ENCODE measurements around the gene CACNA2D4. TPM values are rescaled to one million over a fixed set of nuclear protein-coding genes. Genes with fewer than 3 reads are reported as not detected.

The CACNA2D4 gene
- polyA plus RNA-seq, 1 donor from 2014 or later: 2.0 TPM

DNA sequence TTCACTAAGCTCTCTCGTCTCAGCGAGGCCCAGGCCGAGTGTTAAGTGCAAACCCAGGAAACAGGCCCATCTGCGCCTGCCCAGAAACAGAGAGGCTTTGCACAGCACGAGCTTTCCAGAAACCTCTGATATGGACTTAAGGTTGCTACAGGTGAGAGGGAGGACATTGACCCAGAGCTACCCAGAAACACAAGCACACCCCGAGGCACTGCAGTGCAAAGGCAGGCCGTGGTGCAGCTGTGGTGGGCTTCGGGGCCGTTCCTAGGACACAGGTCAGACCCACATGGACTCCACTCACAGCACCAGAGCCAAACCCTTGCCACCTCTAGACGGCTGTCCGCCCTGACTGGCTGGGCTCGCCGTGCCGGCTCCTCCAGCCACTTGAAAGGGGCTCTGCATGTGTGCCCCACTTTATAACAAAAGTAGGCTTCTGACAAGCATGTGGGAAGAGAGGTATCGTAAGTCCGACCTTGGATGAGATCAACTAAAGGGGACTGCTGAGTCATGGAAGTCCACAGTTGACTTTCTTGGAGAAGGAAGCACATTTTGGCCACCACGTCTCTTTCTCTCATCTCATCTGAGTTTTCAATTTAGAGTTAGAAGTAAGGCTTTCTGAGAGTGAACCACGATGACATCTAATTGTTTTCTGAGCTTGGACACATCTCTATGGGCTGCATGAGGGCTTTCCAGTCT is 38.2 kb downstream of the CACNA2D4 start:
- Mint-ChIP-seq H3K9me3 (no peaks in the 10 kb centered on the region), H3K27me3 (peaks cover 6% of the 10 kb centered on the region), H3K4me3 (peak overlapping the region in 1 of 4 donors; percentile 27), H3K4me1 (no peaks in the 10 kb centered on the region), H3K36me3 (no peaks in the 10 kb centered on the region), H3K27ac (no peak overlapping the region)

DNA sequence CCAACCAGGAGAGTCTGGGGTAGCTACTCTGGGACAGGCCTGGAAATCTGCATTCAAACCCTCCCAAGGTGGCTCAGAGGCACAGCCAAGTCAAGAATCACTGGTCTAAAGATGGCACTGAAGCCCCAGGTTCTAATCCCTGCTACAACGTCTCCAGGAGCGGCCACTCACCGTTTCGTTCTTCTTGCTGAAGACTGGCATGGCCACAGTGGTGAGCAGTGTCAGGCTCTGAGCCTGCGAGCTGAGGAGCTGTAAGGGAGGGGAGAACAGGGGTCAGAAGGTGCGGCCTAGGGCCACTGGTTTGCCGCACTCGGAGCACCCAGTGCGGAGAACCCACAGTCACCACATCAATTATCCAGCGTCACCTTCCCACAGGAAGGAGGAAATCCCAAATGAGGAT is 38.8 kb downstream of the CACNA2D4 start:
- Mint-ChIP-seq H3K36me3 (no peaks in the 10 kb centered on the region), H3K27ac (no peak overlapping the region), H3K4me3 (no peak overlapping the region), H3K9me3 (no peaks in the 10 kb centered on the region), H3K27me3 (peaks cover 6% of the 10 kb centered on the region), H3K4me1 (no peaks in the 10 kb centered on the region)

DNA sequence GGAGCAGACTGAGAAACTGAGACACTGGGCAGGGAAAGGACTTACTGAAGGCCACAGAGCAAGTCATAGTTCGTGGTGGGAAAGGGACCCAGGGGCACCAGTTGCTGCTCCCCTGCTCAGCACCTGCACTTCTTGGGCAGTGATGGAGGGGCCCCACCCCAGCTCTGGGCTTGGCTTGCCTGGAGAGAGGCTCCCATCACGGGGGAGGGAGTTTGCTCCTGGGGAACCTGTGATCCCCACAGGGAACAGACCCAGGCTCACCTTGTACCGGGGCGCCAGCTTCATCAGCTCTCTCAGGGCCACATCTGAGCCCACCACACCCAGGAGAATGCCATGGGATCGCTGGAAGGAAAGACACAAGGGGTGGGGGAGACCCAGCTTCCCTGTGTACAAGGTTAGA is 39.8 kb downstream of the CACNA2D4 start:
- no peak overlapping the region for H3K27ac Mint-ChIP-seq
- no peaks in the 10 kb centered on the region for H3K36me3 Mint-ChIP-seq
- peaks cover 6% of the 10 kb centered on the region for H3K27me3 Mint-ChIP-seq
- no peak overlapping the region for H3K4me3 Mint-ChIP-seq
- H3K9me3 Mint-ChIP-seq: no peaks in the 10 kb centered on the region
- H3K4me1 Mint-ChIP-seq: no peaks in the 10 kb centered on the region

DNA sequence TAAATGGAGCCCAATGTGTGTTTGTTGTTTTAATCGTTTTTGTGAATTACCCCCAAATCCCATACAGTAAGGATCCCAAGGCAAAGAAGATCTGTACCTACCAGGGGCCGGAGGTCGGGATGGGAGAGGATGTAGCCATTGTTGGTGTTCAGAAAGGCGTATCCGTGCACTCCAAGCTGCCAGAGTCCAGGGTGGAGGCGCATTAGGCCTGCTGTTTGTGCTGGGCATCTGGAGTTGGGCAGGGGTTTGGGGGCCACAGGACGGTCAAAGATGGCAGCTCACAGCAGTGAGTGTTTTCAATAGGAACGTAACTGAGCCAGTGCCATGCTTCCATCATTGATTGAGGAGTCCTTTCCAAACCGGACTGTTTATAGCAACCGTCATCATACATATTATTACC is 40.2 kb downstream of the CACNA2D4 start:
- no peak overlapping the region for H3K4me3 Mint-ChIP-seq
- no peaks in the 10 kb centered on the region for H3K9me3 Mint-ChIP-seq
- no peaks in the 10 kb centered on the region for H3K4me1 Mint-ChIP-seq
- no peaks in the 10 kb centered on the region for H3K36me3 Mint-ChIP-seq
- H3K27ac Mint-ChIP-seq: no peak overlapping the region
- peaks cover under 1% of the 10 kb centered on the region for H3K27me3 Mint-ChIP-seq

DNA sequence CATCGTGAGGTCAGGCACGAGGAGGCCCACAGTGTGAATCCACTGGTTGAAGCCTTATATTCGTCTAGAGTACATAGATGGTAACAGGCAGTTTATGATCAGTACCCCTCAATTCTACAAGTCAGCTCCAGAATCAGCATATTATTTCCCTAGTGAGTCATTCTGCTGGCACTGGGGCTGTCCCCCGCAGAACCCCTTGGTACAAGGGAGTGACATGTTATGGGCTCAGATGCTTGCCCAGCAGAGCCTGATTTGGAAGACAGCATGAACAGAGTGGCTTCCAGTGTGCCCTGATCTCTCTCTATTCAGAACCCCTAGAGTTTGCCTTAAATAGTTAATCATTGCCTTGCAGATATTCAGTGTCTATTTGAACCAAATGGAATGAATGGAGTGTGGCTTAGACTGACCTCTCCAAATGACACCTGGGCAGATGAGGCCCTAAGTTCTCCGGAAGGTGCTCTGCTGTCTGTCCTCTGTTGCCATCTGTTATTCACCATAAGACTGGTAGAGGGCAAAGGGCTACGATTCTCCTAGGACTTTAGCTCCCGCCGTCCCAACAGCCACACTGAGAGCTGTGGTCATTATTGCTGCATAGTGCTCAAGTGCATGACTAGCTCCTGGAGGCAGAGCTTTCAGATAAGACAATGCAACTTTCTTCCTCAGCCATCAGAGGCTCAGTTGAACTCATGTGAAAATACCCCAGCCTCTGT is 41.1 kb downstream of the CACNA2D4 start:
- H3K36me3 Mint-ChIP-seq: no peaks in the 10 kb centered on the region
- no peaks in the 10 kb centered on the region for H3K9me3 Mint-ChIP-seq

DNA sequence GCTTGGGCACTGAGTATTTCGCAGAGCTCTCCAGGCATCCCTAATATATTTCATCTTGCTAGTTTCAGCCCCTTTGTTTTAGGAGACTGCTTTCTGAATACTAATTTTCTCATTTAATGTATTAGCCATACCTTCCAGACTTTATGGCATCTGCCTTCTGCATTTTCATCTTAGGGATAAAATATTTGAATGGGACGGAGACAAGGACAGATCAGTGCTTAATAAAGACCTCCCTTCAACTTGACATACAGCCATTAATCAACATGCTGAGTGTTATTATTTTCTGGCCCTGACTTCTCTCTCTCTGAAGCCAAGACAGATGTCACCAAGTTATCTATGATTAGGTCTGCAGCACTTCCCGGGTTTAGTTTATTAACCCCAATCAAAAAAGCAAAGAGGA is 42.4 kb downstream of the CACNA2D4 start:
- Mint-ChIP-seq H3K9me3 (no peaks in the 10 kb centered on the region), H3K27me3 (no peaks in the 10 kb centered on the region), H3K36me3 (no peaks in the 10 kb centered on the region), H3K27ac (no peak overlapping the region), H3K4me3 (no peak overlapping the region), H3K4me1 (no peaks in the 10 kb centered on the region)

More for the DNA sequence above, 41.1 kb downstream of the CACNA2D4 start:
- Mint-ChIP-seq H3K4me1 (no peaks in the 10 kb centered on the region), H3K27ac (no peak overlapping the region), H3K27me3 (no peaks in the 10 kb centered on the region), H3K4me3 (no peak overlapping the region)

DNA sequence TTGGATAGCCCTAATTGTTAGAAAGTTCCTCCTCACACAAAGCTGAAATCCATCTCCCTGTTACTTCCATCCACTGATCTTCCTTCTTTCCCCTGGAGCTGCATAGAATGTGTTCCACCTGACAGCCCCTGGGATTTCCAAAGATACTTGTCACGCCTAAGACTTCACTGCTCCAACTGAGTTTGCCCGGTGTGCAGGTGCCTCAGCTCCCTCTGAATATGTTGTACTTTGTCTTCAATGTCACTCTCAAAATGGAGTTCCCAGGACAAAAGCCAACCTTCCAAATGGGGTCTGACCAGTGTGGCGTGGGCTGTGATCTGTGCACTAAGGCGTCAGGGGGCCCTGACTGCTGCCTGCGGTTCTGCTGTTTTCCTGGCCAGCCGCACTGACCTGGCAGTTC is 42.8 kb downstream of the CACNA2D4 start:
- no peaks in the 10 kb centered on the region for H3K9me3 Mint-ChIP-seq
- no peaks in the 10 kb centered on the region for H3K4me1 Mint-ChIP-seq
- H3K27me3 Mint-ChIP-seq: no peaks in the 10 kb centered on the region
- H3K36me3 Mint-ChIP-seq: no peaks in the 10 kb centered on the region
- no peak overlapping the region for H3K27ac Mint-ChIP-seq
- no peak overlapping the region for H3K4me3 Mint-ChIP-seq

DNA sequence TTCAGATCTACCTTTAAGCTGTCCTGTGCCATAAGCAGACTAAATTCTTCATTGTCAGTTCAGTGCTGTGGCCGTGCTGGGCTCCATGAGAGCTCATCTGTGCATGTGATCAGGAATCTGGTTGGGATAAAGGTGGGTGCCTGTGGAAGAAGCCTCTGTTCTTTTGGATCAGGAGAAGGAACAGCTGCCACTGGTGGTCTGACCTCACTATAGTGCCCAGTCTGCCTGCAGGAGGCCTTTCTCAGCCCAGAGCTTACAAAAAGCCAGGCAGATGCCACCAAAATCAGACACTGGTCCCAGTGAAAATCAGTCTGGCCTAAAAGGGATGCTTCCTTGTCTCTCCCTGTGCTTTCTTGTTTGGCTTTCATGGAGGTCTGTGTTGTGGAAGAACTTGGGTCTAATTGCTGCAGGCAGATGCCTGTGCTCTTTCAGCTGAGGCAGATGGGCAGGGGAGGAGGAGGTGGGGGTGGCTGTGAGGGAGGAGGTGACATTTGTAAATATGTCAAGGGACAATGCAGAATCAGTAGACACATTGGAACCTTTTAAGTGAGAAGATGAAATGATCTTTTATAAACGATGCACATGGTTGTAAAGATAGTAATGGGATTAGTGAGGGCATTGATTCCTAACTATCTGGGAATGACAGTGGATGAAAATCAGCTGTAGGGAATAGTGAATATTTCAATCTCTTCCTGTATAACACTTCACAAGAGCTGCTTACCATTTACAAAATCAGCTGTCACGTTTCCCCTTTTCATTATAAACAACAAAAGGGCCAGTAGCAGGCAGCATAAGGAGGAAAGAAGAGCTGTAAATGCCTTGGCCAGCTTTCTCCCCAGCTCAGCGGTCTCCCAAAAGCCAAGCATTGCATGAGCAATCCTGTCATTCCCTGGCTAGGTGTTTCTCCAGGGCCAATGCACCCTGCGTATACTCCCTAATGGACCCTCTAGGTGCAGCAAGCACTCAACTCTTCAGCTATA is 44.6 kb downstream of the CACNA2D4 start:
- no peaks in the 10 kb centered on the region for H3K27me3 Mint-ChIP-seq
- H3K9me3 Mint-ChIP-seq: peaks cover 0 to 6% (median 0%) of the 10 kb centered on the region in 3 donors
- no peak overlapping the region for H3K4me3 Mint-ChIP-seq
- H3K36me3 Mint-ChIP-seq: no peaks in the 10 kb centered on the region
- no peaks in the 10 kb centered on the region for H3K4me1 Mint-ChIP-seq
- no peak overlapping the region for H3K27ac Mint-ChIP-seq

DNA sequence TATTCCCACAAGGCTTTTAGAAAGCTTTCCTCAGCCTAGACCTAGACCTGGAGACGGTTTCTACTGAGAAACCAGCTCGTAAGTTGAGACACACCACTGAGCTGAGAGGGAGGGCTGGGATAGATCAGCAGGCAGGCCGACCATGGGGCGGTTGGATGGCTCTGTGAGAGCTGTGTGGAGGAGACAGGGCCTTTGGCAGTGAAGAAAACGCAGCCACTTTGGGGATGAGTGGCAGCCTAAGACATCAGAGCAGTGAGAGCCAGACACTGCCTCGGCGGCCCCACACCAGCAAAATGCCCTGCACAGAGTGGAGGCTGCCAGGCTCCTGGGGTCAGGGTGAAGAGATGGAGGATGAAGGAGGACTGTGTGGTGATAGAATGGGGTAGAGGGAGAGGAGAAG is 46.0 kb downstream of the CACNA2D4 start:
- Mint-ChIP-seq H3K9me3 (peaks cover 0 to 14% (median 0%) of the 10 kb centered on the region in 3 donors), H3K27ac (no peak overlapping the region), H3K4me3 (no peak overlapping the region), H3K36me3 (no peaks in the 10 kb centered on the region), H3K4me1 (no peaks in the 10 kb centered on the region), H3K27me3 (peaks cover 6% of the 10 kb centered on the region)

DNA sequence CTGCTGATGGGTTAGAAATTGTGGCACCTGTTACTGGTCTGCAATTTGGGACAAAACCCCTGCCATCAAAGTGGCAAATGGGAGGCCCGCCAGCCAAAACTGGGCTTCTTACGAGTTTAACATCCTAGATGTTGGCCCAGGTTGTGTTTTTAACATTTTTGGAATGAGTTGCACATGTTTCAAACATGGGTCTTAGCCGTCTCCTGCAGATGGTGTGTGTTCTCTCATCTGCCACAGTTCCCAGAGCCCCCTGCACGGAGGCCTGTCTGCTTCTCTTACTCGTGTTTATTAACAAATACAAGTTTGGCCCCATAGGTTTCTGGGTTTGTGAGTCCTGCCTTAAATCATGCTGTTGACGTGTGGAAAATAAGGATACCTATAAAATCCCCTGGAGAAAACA is 46.5 kb downstream of the CACNA2D4 start:
- H3K4me1 Mint-ChIP-seq: no peaks in the 10 kb centered on the region
- H3K27me3 Mint-ChIP-seq: peaks cover 11% of the 10 kb centered on the region
- no peak overlapping the region for H3K4me3 Mint-ChIP-seq
- no peaks in the 10 kb centered on the region for H3K36me3 Mint-ChIP-seq
- peaks cover 0 to 14% (median 0%) of the 10 kb centered on the region in 3 donors for H3K9me3 Mint-ChIP-seq
- no peak overlapping the region for H3K27ac Mint-ChIP-seq

DNA sequence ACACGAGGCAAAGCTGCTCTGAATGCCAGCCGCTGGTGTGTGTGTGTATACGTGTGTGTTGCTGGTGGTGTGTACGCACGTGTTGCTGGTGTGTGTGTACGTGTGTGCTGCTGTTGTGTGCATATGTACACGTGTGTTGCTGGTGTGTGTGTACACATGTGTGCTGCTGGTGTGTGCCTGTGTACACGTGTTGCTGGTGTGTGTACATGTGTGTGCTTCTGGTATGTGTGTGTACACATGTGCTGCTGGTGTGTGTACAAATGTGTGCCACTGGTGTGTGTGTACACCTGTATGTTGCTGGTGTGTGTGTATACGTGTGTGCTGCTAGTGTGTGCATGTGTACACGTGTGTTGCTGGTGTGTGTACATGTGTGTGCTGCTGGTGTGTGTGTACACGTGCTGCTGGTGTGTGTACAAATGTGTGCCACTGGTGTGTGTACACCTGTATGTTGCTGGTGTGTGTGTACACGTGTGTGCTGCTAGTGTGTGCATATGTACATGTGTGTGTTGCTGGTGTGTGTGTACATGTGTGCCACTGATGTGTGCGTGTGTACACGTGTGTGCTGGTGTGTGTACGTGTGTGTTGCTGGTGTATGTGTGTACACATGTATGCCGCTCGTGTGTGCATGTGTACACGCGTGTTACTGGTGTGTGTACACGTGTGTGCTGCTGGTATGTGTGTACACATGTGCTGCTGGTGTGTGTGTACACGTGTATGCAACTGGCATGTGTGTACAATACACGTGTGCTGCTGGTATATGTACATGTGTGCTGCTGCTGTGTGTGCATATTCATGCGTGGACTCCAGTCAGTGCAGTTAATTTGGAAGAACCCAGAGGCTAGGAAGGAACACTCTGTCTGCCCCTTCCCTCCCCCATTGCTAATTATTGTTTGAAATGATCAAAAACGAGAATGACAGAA is 47.2 kb downstream of the CACNA2D4 start:
- Mint-ChIP-seq H3K36me3 (no peaks in the 10 kb centered on the region), H3K27ac (no peak overlapping the region), H3K27me3 (peaks cover 12% of the 10 kb centered on the region), H3K9me3 (peaks cover 0 to 14% (median 0%) of the 10 kb centered on the region in 3 donors), H3K4me1 (no peaks in the 10 kb centered on the region), H3K4me3 (peak overlapping the region in 1 of 4 donors; percentile 33)

DNA sequence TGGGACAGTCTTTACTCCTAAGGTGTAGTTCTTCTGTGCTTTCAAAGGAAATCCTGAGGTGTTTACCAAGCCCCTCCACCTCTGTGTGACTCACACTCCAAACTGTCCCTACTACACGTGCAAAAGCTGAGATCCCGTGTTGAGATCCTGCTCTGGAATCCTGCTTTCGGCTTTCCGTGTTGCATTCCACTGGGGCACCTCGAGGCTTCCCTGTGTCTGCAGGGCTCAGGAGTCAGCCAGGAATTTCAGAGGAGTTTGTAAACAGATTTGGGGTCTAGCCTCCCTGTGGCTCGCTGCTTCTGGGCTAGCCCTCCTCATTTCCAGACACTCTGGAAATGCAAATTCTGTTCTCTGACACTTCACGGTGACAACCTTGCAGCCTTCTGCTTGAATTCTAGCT is 48.4 kb downstream of the CACNA2D4 start:
- H3K9me3 Mint-ChIP-seq: peaks cover 0 to 14% (median 3%) of the 10 kb centered on the region in 3 donors
- no peak overlapping the region for H3K4me3 Mint-ChIP-seq
- H3K27me3 Mint-ChIP-seq: peaks cover 12% of the 10 kb centered on the region
- no peaks in the 10 kb centered on the region for H3K36me3 Mint-ChIP-seq
- H3K27ac Mint-ChIP-seq: no peak overlapping the region
- no peaks in the 10 kb centered on the region for H3K4me1 Mint-ChIP-seq

DNA sequence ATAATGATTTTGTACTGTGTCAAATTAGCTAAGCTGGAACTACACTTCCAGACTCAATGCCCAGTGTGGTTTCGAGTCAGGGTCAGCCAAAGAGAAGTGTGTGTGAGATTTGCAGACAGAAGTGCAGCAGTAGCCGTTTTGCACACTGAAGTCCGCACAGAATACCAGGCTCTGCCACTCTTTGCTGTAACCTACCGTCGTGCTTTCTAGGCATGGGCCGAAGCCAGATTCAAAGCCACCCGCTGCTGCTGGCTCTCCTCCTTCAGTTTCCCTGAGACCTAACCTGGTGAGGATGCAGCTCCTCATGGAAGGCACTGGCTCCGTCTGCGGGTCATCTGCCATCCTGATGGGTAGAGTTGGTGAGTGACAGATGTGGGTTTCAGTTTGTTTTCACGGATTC is 49.3 kb downstream of the CACNA2D4 start:
- Mint-ChIP-seq H3K36me3 (no peaks in the 10 kb centered on the region), H3K27me3 (peaks cover 12% of the 10 kb centered on the region), H3K4me3 (no peak overlapping the region), H3K27ac (no peak overlapping the region), H3K4me1 (no peaks in the 10 kb centered on the region), H3K9me3 (peaks cover 0 to 14% (median 3%) of the 10 kb centered on the region in 3 donors)

DNA sequence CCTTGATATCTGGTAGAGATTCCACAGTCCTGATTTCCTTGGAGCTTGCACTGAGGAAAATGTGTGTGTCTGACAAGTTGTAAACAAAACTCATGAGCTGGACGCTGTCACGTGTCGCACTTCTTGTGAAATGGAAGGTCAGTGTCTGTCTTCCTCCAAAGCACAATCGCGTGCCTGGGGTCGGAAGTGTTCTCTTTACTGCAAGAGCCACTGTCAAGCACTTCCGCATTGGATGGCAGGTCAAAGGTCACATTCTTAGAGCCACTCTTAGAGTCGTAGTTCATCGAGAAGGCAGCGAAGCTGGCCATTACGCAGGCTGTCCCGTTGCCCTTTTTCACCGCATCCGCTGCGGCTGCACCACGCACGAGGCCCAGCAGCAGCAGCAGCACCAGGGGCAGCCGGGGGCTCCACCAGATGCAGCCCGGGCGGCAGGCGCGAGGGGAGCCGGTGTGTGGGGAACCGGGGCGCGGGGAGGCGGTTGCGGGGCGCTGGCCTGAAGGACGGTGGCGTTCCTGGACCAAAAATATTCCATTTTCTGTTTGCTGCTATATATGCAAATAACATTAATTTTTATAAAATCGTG is 53.1 kb downstream of the CACNA2D4 start:
- Mint-ChIP-seq H3K9me3 (peaks cover 0 to 14% (median 3%) of the 10 kb centered on the region in 3 donors), H3K4me1 (no peaks in the 10 kb centered on the region), H3K4me3 (no peak overlapping the region), H3K27me3 (peaks cover 16% of the 10 kb centered on the region), H3K36me3 (no peaks in the 10 kb centered on the region), H3K27ac (no peak overlapping the region)
